ENCODE results near the gene HTR3D. TPM values are rescaled to one million over a fixed set of nuclear protein-coding genes. Genes with fewer than 3 reads are reported as not detected.

Gene HTR3D
- total and polyA plus RNA-seq, 12 donors: not detected

DNA sequence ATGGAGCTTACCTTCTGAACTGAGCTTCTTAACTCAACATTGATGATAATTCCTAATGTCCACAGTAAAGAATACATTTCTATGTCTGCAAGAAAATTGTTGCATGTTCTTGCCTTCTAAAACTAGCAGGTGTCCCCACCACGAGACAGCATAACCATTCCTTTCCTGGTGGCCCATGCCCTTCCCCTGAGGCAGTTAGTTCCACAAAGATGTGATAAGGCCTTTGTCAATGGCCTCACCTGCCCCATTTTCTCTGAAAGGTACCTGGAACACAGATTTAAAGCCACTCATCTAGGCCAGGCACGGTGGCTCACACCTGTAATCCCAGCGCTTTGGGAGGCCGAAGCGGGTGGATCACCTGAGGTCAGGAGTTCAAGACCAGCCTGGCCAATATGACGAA, 44.4 kb downstream of the HTR3D start:
- intact Hi-C loops (cut with DNase I): no loop called here
- H3K4me3 ChIP-seq: no peak overlapping the region
- no peak for DNase-seq
- H3K36me3 ChIP-seq (replicated peaks in 1 of 2): no peaks in the 10 kb centered on the region
- no peaks in the 10 kb centered on the region for H3K27me3 ChIP-seq
- 68 to 91% (median 88%) methylated on average over 2 to 6 of the region's 6 CpGs for WGBS, 4 donors
- no peak overlapping the region for H3K27ac ChIP-seq
- no peaks in the 10 kb centered on the region for H3K9me3 ChIP-seq (replicated peaks in 1 of 3)
- H3K4me1 ChIP-seq (replicated peaks in 1 of 2): no peaks in the 10 kb centered on the region
- TF ChIP-seq POLR2A (IDR thresholded peaks at IDR 0.05): no peak
- TF ChIP-seq, protein P1, sequence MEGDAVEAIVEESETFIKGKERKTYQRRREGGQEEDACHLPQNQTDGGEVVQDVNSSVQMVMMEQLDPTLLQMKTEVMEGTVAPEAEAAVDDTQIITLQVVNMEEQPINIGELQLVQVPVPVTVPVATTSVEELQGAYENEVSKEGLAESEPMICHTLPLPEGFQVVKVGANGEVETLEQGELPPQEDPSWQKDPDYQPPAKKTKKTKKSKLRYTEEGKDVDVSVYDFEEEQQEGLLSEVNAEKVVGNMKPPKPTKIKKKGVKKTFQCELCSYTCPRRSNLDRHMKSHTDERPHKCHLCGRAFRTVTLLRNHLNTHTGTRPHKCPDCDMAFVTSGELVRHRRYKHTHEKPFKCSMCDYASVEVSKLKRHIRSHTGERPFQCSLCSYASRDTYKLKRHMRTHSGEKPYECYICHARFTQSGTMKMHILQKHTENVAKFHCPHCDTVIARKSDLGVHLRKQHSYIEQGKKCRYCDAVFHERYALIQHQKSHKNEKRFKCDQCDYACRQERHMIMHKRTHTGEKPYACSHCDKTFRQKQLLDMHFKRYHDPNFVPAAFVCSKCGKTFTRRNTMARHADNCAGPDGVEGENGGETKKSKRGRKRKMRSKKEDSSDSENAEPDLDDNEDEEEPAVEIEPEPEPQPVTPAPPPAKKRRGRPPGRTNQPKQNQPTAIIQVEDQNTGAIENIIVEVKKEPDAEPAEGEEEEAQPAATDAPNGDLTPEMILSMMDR (IDR thresholded peaks at IDR 0.05): no peak

DNA sequence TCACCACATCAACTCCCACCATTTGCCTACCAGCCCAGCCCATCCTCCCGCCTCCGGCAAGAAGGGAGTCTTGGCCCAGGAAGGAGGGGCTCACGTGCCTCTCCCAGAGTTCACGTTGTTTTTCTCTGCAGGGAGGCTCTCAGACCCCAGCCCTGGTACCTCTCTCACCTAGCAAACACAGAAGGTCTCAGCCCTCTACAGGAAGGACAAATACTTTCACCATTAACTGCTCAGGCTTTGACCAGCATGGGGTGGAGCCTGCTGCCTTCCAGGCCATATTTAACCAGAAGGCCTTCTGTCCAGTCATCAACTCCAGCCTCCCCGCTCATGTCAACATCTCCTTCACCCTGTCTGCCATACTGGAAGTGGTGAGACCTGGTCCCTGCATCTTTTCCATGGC, 46.3 kb downstream of the HTR3D start:
- Histone ChIP-seq H3K9me3 (replicated peaks in 1 of 3) (no peaks in the 10 kb centered on the region), H3K4me1 (replicated peaks in 1 of 2) (no peaks in the 10 kb centered on the region), H3K27me3 (no peaks in the 10 kb centered on the region), H3K27ac (no peak overlapping the region), H3K36me3 (replicated peaks in 1 of 2) (no peaks in the 10 kb centered on the region), H3K4me3 (no peak overlapping the region)
- no peak for TF ChIP-seq POLR2A (IDR thresholded peaks at IDR 0.05)
- TF ChIP-seq, protein P1 (IDR thresholded peaks at IDR 0.05): no peak
- intact Hi-C loops (cut with DNase I): no loop called here
- 69 to 87% (median 84%) methylated on average over 3 to 5 of the region's 5 CpGs for WGBS, 4 donors
- DNase-seq: no peak

DNA sequence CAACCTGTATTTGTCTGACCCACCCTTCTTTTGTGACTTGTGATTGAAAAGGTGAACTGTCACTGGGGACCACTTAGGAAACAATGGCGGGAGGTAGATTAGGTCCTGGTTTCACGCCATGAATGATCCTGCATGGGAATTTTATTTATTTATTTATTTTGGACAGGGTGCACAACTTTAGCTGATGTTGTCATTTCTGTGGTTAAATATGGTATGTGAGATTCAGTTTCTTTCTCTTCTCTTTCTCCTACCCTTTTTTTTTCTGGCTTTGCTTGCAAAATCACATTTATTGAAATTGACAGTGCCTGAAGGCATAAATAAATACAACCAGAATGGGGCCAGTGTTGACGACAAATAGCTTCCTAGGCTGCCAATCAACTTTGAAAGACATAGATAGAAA, 47.3 kb downstream of the HTR3D start:
- Histone ChIP-seq H3K27ac (no peak overlapping the region), H3K9me3 (replicated peaks in 1 of 3) (no peaks in the 10 kb centered on the region), H3K27me3 (no peaks in the 10 kb centered on the region), H3K4me1 (replicated peaks in 1 of 2) (no peaks in the 10 kb centered on the region), H3K36me3 (replicated peaks in 1 of 2) (no peaks in the 10 kb centered on the region), H3K4me3 (no peak overlapping the region)
- intact Hi-C loops (cut with DNase I): no loop called here
- no peak for TF ChIP-seq POLR2A (IDR thresholded peaks at IDR 0.05)
- TF ChIP-seq, protein P1 (IDR thresholded peaks at IDR 0.05): no peak
- 73 to 94% (median 90%) methylated on average over 3 of the region's 3 CpGs for WGBS, 4 donors
- DNase-seq: no peak

DNA sequence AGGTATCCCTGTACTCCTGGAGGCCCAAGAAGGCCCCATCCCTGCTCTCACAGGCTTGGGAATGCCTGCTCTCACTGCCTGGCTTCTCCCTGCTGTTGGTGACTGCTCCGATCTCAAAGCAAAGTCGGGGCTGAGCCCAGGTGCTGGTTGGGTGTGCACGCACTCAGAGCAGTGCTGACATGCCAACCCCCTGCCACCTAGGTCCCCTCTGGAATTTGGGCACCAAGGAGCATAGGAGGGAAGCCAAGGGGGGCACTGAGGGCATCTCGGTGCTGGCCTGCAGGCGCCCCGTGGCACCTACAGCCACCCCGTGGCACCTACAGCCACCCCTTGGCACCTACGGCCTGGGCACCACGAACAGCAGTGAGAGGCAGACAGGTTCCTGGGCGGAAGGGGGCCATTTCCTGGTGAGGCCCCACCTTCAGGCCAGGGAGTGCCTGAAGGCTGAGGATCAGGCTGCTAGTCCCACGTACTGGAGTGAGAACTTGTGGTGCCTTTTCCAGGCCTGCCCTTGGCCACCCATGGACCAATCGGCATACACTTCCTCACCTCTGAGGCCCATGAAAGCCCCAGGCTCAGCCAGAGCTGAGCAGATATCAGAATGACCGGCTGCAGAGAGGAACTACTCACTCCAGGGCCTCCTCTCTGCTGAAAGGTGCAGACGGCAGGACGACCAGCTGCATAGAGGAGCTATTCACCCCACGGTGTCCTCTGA, 49.7 kb downstream of the HTR3D start:
- DNase-seq: no peak
- TF ChIP-seq, protein P1 (IDR thresholded peaks at IDR 0.05): no peak
- TF ChIP-seq POLR2A (IDR thresholded peaks at IDR 0.05): no peak
- H3K4me3 ChIP-seq: no peak overlapping the region
- no peak overlapping the region for H3K27ac ChIP-seq
- H3K4me1 ChIP-seq (replicated peaks in 1 of 2): no peaks in the 10 kb centered on the region
- 82 to 89% (median 85%) methylated on average over 3 to 16 of the region's 16 CpGs for WGBS, 4 donors
- no peaks in the 10 kb centered on the region for H3K27me3 ChIP-seq
- H3K9me3 ChIP-seq (replicated peaks in 1 of 3): no peaks in the 10 kb centered on the region
- no peaks in the 10 kb centered on the region for H3K36me3 ChIP-seq (replicated peaks in 1 of 2)
- intact Hi-C loops (cut with DNase I): no loop called here

All from adrenal gland (tissue), 12 donors.